GM20000 (cell line): Measurements from ENCODE around the gene FAM83D.
"Not testable (repeated sequence)": the region's sequence is repeated elsewhere in the genome, so short reads cannot be mapped to it uniquely, and the experiment has no call there.

Source experiments
- DNase-seq: peaks from one replicate; pipeline ENCODE4 v3.0.0; 2012; ENCODE audit warnings: low spot score
- TF ChIP-seq, protein P1 (sequence below): IDR thresholded peaks from 2 replicates; pipeline ENCODE4 v1.5.1; 2012; ENCODE audit warnings: mild to moderate bottlenecking, control low read depth; ENCODE audit errors: extremely low read depth, missing control alignments

FAM83D gene

DNA sequence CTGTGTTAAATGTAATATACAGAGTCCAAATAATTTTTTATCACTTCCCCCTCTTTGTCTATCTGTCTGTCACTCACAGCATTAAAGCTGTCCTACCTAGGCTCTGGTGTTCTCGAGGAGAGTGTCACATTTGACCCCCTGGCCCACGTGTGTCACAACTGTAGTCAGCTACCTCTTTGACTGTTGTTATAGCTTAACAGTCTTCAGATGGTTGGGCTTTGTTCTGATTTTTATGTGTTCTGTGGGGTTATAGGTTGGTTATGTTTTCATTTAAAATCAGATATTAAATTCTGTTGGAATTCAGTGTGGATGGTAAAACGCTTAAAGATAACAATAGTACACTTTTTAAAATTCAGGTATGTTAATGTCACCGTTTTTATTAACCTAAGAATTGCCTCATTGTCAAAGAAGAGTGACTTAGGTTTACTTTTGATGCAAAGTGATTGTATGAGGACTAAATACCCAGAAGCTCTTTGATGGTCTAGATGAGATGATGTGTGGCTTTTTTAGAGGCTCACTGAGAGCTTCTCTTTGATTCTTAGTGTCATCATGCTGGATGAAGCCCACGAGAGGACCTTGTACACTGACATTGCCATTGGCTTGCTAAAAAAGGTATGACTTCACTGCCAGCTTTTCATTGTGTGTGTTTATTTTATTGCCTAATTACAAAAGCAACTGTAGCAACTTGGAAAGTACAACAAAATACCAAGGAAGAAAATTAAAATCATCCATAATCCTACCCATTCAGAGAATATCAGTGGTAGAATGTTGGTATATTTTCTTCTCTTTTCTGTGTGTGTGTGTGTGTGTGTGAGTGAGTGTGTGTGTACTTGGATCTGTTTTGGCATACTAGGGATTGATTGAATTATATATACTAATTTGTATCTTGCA is 65.8 kb downstream of the FAM83D start:
- TF ChIP-seq, protein P1, sequence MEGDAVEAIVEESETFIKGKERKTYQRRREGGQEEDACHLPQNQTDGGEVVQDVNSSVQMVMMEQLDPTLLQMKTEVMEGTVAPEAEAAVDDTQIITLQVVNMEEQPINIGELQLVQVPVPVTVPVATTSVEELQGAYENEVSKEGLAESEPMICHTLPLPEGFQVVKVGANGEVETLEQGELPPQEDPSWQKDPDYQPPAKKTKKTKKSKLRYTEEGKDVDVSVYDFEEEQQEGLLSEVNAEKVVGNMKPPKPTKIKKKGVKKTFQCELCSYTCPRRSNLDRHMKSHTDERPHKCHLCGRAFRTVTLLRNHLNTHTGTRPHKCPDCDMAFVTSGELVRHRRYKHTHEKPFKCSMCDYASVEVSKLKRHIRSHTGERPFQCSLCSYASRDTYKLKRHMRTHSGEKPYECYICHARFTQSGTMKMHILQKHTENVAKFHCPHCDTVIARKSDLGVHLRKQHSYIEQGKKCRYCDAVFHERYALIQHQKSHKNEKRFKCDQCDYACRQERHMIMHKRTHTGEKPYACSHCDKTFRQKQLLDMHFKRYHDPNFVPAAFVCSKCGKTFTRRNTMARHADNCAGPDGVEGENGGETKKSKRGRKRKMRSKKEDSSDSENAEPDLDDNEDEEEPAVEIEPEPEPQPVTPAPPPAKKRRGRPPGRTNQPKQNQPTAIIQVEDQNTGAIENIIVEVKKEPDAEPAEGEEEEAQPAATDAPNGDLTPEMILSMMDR, result no peak
- no peak for DNase-seq

DNA sequence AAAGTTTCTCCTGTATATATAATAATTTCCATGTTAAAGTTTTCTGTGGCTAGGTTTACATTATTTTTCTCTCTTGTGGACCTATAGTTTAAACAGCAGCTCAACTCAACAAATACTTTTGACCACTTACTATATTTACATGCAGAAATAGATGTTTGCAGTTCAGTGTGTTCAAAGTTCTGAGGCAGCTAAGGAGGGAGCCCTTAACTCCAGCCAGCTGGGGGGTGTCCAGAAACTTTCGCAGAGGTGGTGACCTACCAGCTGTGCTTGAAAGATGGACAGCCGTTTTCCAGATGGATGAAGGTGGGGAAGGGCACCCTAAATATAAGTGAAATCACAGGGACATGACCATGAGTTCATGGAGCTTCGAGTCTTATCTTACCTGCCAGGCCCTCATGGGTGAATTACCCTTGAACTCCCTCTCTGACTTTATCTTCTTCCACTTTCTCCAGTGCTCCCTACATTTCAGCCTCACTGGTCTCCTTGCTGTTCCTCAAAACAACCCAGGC is 69.4 kb downstream of the FAM83D start:
- DNase-seq, result no peak
- TF ChIP-seq, protein P1, result no peak

DNA sequence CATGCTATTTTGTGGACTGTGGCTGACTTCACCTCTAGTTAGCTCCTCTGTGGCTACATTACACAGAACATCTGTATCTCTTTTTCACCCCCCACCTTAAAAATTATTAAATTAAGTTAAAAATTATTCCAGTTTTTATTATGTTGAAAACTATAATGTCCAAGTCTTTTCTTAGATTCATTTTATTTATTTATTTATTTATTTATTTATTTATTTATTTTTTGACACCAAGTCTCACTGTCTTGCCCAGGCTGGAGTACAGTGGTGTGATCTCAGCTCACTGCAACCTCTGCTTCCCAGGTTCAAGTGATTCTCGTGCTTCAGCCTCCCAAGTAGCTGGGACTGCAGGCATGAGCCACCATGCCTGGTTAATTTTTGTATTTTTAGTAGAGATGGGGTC is 70.6 kb downstream of the FAM83D start:
- not testable (repeated sequence) for DNase-seq

DNA sequence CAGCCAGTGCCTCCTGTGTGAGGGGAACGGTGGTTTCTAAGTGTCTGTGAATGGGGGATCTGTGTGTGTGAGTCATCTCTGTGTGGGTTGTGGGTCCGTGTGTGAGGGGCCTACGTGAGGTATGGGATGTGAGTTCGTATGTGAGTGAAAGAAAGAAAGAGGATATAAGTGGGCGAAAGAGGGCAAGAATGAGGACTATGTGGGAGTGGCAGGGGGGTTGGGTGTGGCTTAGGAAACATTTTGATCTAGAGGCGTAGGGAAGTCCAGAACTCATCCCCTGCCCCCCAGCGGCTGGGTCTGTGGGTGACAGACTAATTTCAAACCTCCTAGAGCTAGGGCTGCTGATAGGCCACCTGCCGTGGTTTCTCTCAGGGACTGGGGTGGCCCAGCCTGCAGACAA is 71.4 kb downstream of the FAM83D start:
- DNase-seq, result peak; percentile 79
- TF ChIP-seq, protein P1, result peak; percentile 39

DNA sequence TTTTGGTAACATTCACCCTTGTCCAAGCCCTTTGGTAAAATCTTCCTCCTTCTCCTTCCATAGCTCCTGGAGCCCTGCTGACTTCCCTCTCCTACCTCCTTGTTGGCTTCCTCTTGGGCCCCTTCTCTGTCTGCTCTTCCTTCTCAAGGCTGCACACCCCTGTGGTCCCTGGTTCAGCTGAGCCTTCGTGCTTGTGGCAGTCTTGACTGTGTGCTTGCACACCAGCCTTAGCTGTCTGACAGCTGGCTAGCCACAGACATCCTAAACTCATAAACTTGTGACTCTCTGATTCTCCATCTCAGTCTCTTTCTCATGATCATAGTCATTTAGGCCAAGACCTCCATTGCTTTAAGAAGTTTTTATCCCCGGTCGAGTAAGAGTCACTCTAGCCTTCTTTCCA is 73.0 kb downstream of the FAM83D start:
- no peak for DNase-seq
- TF ChIP-seq, protein P1, result no peak

DNA sequence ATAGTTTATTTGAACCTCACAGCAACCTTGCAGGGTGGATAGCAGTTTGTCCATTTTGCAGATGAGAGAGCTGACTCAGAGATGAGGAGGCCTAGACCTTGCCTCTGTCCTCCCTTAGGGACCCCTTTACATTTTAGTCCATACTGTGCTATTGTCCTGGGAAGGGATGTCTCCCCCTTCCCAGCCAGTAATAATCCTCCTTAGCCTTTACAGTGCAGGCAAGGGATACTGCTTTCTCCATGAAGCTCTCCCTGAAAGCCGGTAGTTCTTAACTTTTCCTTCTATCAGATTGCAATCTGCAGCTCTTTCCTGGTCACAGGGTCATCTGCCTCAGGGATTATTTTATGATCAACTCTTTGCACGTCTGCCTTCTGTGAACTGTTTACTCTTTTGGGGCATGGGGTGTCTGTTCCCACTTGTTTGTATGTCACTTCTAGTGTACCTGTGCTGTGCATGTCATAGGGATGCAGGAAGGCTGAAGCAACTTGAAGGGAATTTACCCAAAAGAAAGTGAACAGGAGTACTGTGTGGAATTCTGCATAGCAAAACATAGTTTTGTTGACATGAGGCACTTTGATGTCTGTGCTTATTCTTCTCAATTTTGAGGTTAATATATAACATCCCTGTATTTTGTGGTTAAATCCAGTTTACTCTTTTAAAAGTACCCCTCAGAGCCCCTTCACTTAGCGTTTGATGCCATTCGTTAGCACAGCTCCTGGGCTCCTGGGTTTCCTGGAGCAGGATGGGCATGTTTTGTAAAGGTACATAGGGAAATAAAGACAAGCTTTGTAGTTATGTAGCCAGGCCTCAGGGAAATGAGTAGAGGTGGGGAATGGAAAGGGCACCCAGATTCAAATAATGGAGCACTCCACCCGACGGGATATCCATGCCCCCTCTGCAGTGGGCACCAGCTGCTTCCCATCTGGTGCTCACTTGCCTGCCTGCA is 74.0 kb downstream of the FAM83D start:
- DNase-seq, result no peak
- TF ChIP-seq, protein P1, result no peak
